ENCODE measurements around the gene CALCOCO2. TPM values are rescaled to one million over a fixed set of nuclear protein-coding genes. Genes with fewer than 3 reads are reported as not detected.
"Not testable (repeated sequence)": the region's sequence is repeated elsewhere in the genome, so short reads cannot be mapped to it uniquely, and the experiment has no call there.

Gene CALCOCO2
- total RNA-seq, 2 experiments from 2014 or later = 165 to 170 TPM

DNA sequence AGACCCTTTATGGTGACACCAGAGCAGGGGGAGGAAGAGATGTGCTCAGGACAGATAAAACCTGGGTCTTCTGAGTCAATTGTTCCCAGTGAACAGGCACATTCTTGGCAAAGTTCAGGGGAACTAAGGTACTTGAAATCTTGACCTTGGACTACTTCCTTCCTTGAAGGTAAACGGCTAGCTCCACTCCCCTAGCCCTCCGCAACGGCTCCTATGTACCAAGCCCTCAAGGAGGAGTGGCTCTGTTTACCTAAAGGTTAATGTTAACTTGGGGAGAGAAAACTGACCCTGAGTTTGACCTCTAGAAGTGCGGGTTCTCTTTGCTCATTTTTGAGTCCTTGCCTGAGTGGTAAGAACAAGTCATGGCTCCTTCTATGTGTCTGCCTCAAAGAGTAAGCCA, 21.7 kb upstream of the CALCOCO2 start:
- Mint-ChIP-seq H3K27ac (no peak overlapping the region), H3K36me3 (no peaks in the 10 kb centered on the region), H3K4me3 (no peak overlapping the region), H3K9me3 (ENCODE audit: low read depth) (no peaks in the 10 kb centered on the region), H3K4me1 (peaks cover 2% of the 10 kb centered on the region), H3K27me3 (peaks cover 26% of the 10 kb centered on the region)
- CTCF ChIA-PET = interaction anchor here (1.4 to 31.8 kb wide), 2 partner anchors 72 to 85 kb away, joined by 4 to 714 read pairs; no protein-coding TSS in a partner anchor
- no peak for DNase-seq
- no peak for ATAC-seq

- H3K4me3 Mint-ChIP-seq = no peak overlapping the region
- no peak overlapping the region for H3K27ac Mint-ChIP-seq
- peaks cover 21% of the 10 kb centered on the region for H3K4me1 Mint-ChIP-seq
- H3K36me3 Mint-ChIP-seq = no peaks in the 10 kb centered on the region
- H3K27me3 Mint-ChIP-seq = peaks cover 40% of the 10 kb centered on the region
- CTCF ChIA-PET = interaction anchor here (1.0 to 31.8 kb wide), 8 partner anchors 9 to 140 kb away, joined by 3 to 714 read pairs (median 8); no protein-coding TSS in a partner anchor
- DNase-seq = no peak
- H3K9me3 Mint-ChIP-seq (ENCODE audit: low read depth) = no peaks in the 10 kb centered on the region
- no peak for ATAC-seq
These were observed 18.8 kb upstream of the CALCOCO2 start for GRCh38 chr17:48812001-48812400.

- peak; percentile 32 for ATAC-seq
- no peak overlapping the region for H3K27ac Mint-ChIP-seq
- H3K9me3 Mint-ChIP-seq (ENCODE audit: low read depth) = no peaks in the 10 kb centered on the region
- no peak overlapping the region for H3K4me3 Mint-ChIP-seq
- DNase-seq = peak; percentile 73
- H3K27me3 Mint-ChIP-seq = peaks cover 56% of the 10 kb centered on the region
- no peaks in the 10 kb centered on the region for H3K36me3 Mint-ChIP-seq
- CTCF ChIA-PET = interaction anchor here (0.6 to 31.8 kb wide), 17 partner anchors 9 to 218 kb away, joined by 3 to 714 read pairs (median 7); no protein-coding TSS in a partner anchor
- peaks cover 24% of the 10 kb centered on the region for H3K4me1 Mint-ChIP-seq
These were observed 16.3 kb upstream of the CALCOCO2 start for GRCh38 chr17:48814504-48814903.

- no peak for ATAC-seq
- no peak overlapping the region for H3K4me3 Mint-ChIP-seq
- H3K27me3 Mint-ChIP-seq = peaks cover 58% of the 10 kb centered on the region
- no peaks in the 10 kb centered on the region for H3K36me3 Mint-ChIP-seq
- CTCF ChIA-PET = interaction anchor here (0.7 to 31.8 kb wide), 21 partner anchors 9 to 216 kb away, joined by 3 to 714 read pairs (median 5); no protein-coding TSS in a partner anchor
- no peak overlapping the region for H3K27ac Mint-ChIP-seq
- no peaks in the 10 kb centered on the region for H3K9me3 Mint-ChIP-seq (ENCODE audit: low read depth)
- H3K4me1 Mint-ChIP-seq = peaks cover 24% of the 10 kb centered on the region
- no peak for DNase-seq
These were observed 15.5 kb upstream of the CALCOCO2 start for GRCh38 chr17:48815311-48815710.

DNA sequence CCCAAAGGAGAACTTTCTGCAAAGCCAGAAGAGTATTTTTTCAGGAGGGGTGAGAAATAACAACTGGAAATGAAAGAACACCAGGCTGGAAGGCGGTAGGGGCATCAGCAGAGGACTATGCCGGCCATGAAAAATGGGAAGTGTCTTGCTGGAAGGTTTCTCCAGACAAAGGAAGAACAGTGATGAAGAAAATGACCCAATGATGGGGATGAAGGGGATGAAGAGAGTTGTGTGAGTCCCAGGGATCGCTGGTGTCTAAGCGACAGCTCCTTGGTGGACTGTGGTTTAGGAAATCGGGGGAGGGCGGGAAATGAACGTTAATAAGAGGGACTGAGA, 14.4 kb upstream of the CALCOCO2 start:
- Mint-ChIP-seq H3K27ac (no peak overlapping the region), H3K27me3 (peaks cover 62% of the 10 kb centered on the region), H3K36me3 (no peaks in the 10 kb centered on the region), H3K4me3 (peak overlapping the region; percentile 61), H3K4me1 (peaks cover 24% of the 10 kb centered on the region), H3K9me3 (ENCODE audit: low read depth) (no peaks in the 10 kb centered on the region)
- no peak for ATAC-seq
- CTCF ChIA-PET = interaction anchor here (0.6 to 31.8 kb wide), 20 partner anchors 7 to 137 kb away, joined by 3 to 714 read pairs (median 4); no protein-coding TSS in a partner anchor
- DNase-seq = no peak

DNA sequence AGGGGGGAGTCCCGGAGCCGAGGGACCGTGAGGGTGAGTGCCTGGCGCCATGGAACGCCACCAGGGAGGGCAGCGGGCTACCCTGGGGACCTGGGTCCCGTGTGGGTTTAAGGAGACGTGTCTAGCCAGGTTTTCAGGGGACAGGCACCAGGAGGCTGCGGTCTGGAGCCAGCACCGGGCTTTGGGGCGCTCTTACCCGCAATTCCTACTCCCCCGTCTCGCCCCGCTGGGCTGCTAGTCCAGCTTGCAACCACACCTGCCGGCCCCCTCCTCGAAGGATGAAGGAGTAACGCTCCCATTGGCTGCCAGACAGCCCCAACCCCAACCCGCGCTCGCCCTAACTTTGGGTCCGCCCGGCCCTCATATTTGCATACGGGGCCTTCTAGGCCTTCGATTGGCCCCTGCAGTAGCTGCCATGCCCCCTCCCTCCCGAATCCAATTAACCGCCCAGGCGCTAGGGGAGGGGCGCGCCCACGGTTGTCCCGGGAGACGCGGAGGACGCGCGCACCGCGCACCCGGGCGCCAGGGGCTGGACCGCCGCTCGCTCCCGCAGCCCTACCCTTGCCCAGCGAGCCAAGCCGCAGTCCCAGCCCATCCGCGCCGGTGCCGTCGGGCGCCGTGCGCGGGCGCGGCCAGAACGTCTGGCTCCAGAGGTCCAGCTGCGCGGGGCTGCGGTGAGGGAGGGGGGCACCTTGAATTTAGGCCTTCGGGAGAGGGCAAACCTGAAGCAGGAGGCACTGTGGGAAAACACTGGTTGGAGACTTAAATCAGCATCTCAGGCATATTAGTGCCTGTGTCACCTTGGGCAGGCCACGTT, 13.9 kb upstream of the CALCOCO2 start, which contains the start of gene TTLL6:
TSS of gene TTLL6 (minus strand) at position 456 of the 817 bp plus-strand sequence. CDS start at position 299, 157 bp downstream.
- DNase-seq = peak; percentile 84
- CTCF ChIA-PET = interaction anchor here (0.6 to 31.8 kb wide), 12 partner anchors 12 to 138 kb away, joined by 3 to 714 read pairs (median 4); no protein-coding TSS in a partner anchor
- H3K4me3 Mint-ChIP-seq = peak within 1 kb of the TSS; percentile 61
- peaks cover 24% of the 10 kb centered on the region for H3K4me1 Mint-ChIP-seq
- no peaks in the 10 kb centered on the region for H3K36me3 Mint-ChIP-seq
- H3K27me3 Mint-ChIP-seq = peaks cover 62% of the 10 kb centered on the region
- peak; percentile 98 for ATAC-seq
- no peak within 1 kb of the TSS for H3K27ac Mint-ChIP-seq
- H3K9me3 Mint-ChIP-seq (ENCODE audit: low read depth) = no peaks in the 10 kb centered on the region

- Mint-ChIP-seq H3K4me3 (no peak overlapping the region), H3K9me3 (ENCODE audit: low read depth) (no peaks in the 10 kb centered on the region), H3K4me1 (peaks cover 24% of the 10 kb centered on the region), H3K27ac (no peak overlapping the region), H3K27me3 (peaks cover 65% of the 10 kb centered on the region), H3K36me3 (no peaks in the 10 kb centered on the region)
- CTCF ChIA-PET = interaction anchor here (0.8 to 31.8 kb wide), 4 partner anchors 14 to 93 kb away, joined by 3 to 714 read pairs (median 15); no protein-coding TSS in a partner anchor
- ATAC-seq = no peak
- DNase-seq = no peak
These were observed 12.4 kb upstream of the CALCOCO2 start for GRCh38 chr17:48818361-48818841.

GRCh38 chr17:48819466-48819865, 11.4 kb upstream of the CALCOCO2 start:
- CTCF ChIA-PET = interaction anchor here (31.8 kb wide), 1 partner anchor 61 kb away, joined by 714 read pairs; no protein-coding TSS in a partner anchor
- no peak overlapping the region for H3K4me3 Mint-ChIP-seq

GRCh38 chr17:48820936-48821335, 9.9 kb upstream of the CALCOCO2 start:
- not testable (repeated sequence) for H3K4me3 Mint-ChIP-seq; DNase-seq; ATAC-seq; H3K36me3 Mint-ChIP-seq; H3K9me3 Mint-ChIP-seq (ENCODE audit: low read depth); H3K27ac Mint-ChIP-seq
- CTCF ChIA-PET = interaction anchor here (0.6 to 31.8 kb wide), 6 partner anchors 9 to 215 kb away, joined by 3 to 714 read pairs (median 4); no protein-coding TSS in a partner anchor
- Mint-ChIP-seq H3K4me1 (peaks cover 11% of the 10 kb centered on the region), H3K27me3 (peaks cover 52% of the 10 kb centered on the region)

More at GRCh38 chr17:48819466-48819865, 11.4 kb upstream of the CALCOCO2 start:
- H3K9me3 Mint-ChIP-seq (ENCODE audit: low read depth) = no peaks in the 10 kb centered on the region
- H3K4me1 Mint-ChIP-seq = peaks cover 22% of the 10 kb centered on the region
- no peak for DNase-seq
- ATAC-seq = no peak
- H3K36me3 Mint-ChIP-seq = no peaks in the 10 kb centered on the region
- peaks cover 62% of the 10 kb centered on the region for H3K27me3 Mint-ChIP-seq
- no peak overlapping the region for H3K27ac Mint-ChIP-seq

GRCh38 chr17:48825446-48826381, 5.1 kb upstream of the CALCOCO2 start:
- H3K9me3 Mint-ChIP-seq (ENCODE audit: low read depth) = no peaks in the 10 kb centered on the region
- ATAC-seq (no peak), DNase-seq (no peak)
- H3K27ac Mint-ChIP-seq = no peak overlapping the region
- CTCF ChIA-PET = interaction anchor here (0.7 to 1.3 kb wide), 3 partner anchors 16 to 1127 kb away, joined by 3 read pairs; no protein-coding TSS in a partner anchor
- no peaks in the 10 kb centered on the region for H3K36me3 Mint-ChIP-seq
- peaks cover 26% of the 10 kb centered on the region for H3K27me3 Mint-ChIP-seq
- H3K4me3 Mint-ChIP-seq = no peak overlapping the region
- H3K4me1 Mint-ChIP-seq = peaks cover 12% of the 10 kb centered on the region

GRCh38 chr17:48831549-48831883, 681 bp downstream of the CALCOCO2 start:
- H3K4me3 Mint-ChIP-seq = peak overlapping the region; percentile 97
- DNase-seq (no peak), ATAC-seq (no peak)
- H3K27me3 Mint-ChIP-seq = peaks cover 8% of the 10 kb centered on the region
- H3K36me3 Mint-ChIP-seq = peaks cover 15% of the 10 kb centered on the region
- H3K4me1 Mint-ChIP-seq = peaks cover 62% of the 10 kb centered on the region
- CTCF ChIA-PET = interaction anchor here (1.0 to 5.4 kb wide), 8 partner anchors 11 to 201 kb away, joined by 3 to 31 read pairs (median 7); partner anchors contain the start of gene TTLL6
- H3K9me3 Mint-ChIP-seq (ENCODE audit: low read depth) = no peaks in the 10 kb centered on the region
- peak overlapping the region; percentile 100 for H3K27ac Mint-ChIP-seq

- H3K4me3 Mint-ChIP-seq = no peak overlapping the region
These were observed 4.1 kb downstream of the CALCOCO2 start for GRCh38 chr17:48834973-48835372.

More at GRCh38 chr17:48834973-48835372, 4.1 kb downstream of the CALCOCO2 start:
- H3K27me3 Mint-ChIP-seq = no peaks in the 10 kb centered on the region
- peaks cover 87% of the 10 kb centered on the region for H3K4me1 Mint-ChIP-seq
- H3K36me3 Mint-ChIP-seq = peaks cover 32% of the 10 kb centered on the region
- H3K9me3 Mint-ChIP-seq (ENCODE audit: low read depth) = no peaks in the 10 kb centered on the region
- CTCF ChIA-PET = interaction anchor here (1.0 to 4.1 kb wide), 8 partner anchors 11 to 57 kb away, joined by 3 to 20 read pairs (median 5); partner anchors contain the start of gene ATP5MC1
- ATAC-seq (no peak), DNase-seq (no peak)
- peak overlapping the region; percentile 14 for H3K27ac Mint-ChIP-seq
